ENCODE data around the gene PSTPIP1.

GRCh38 chr15:76993114-76993725 lies 1.7 kb upstream of the PSTPIP1 start:
- TF ChIP-seq CTCF (IDR thresholded peaks at IDR 0.05), result no peak
- TF ChIP-seq POLR2A (IDR thresholded peaks at IDR 0.05), result no peak

Data from esophagus squamous epithelium (tissue), 4 donors.